ENCODE data around the gene DOCK2.

DNA sequence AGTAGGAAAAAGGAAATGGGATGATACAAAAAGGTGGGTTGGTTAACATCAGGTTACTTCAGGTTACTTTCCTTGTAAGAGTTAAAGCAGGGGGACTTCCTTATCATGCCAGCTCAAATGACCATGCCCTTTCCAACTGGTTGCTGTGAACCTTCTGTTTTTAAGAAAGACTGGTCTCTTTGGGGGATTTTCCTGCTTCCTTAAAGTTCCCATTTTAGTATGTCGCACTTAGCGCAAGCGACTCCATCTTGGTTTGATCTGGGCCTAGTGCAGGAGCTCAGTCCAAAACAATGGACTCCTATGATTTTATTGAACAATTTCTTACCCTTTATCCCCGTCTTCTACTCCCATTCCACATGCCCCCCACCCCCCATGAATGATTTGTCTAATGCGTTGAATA is 173.4 kb downstream of the DOCK2 start:
- TF ChIP-seq POLR2AphosphoS5 (IDR thresholded peaks at IDR 0.05; ENCODE audit: borderline replicate concordance, low read depth, low read length) (no peak), EZH2 (IDR thresholded peaks at IDR 0.05) (no peak)
